Measurements from ENCODE around the gene RAB35.

The RAB35 gene

GRCh38 chr12:120081641-120082040 lies 34.9 kb downstream of the RAB35 start:
- DNase-seq = no peak

GRCh38 chr12:120079411-120080400 lies 36.8 kb downstream of the RAB35 start:
- DNase-seq = no peak

GRCh38 chr12:120078868-120079267 lies 37.7 kb downstream of the RAB35 start:
- DNase-seq = no peak

GRCh38 chr12:120077260-120077659 lies 39.3 kb downstream of the RAB35 start:
- DNase-seq = no peak

- no peak for DNase-seq
Observed at GRCh38 chr12:120076651-120077050, 39.9 kb downstream of the RAB35 start.

- no peak for DNase-seq
Observed at GRCh38 chr12:120075034-120075616, 41.4 kb downstream of the RAB35 start.

GRCh38 chr12:120072472-120073249 lies 43.9 kb downstream of the RAB35 start:
- no peak for DNase-seq

GRCh38 chr12:120071493-120072020 lies 45.0 kb downstream of the RAB35 start:
- no peak for DNase-seq

GRCh38 chr12:120069278-120069677 lies 47.3 kb downstream of the RAB35 start:
- DNase-seq = no peak

- no peak for DNase-seq
Observed at GRCh38 chr12:120067901-120068300, 48.7 kb downstream of the RAB35 start.

GRCh38 chr12:120067084-120067869 lies 49.3 kb downstream of the RAB35 start:
- DNase-seq = no peak

- DNase-seq = no peak
Observed at GRCh38 chr12:120066341-120066740, 50.2 kb downstream of the RAB35 start.

- no peak for DNase-seq
Observed at GRCh38 chr12:120065472-120065871, 51.1 kb downstream of the RAB35 start.

- DNase-seq = no peak
Observed at GRCh38 chr12:120064054-120064940, 52.3 kb downstream of the RAB35 start.

- DNase-seq = no peak
Observed at GRCh38 chr12:120062976-120063579, 53.5 kb downstream of the RAB35 start.

GRCh38 chr12:120061575-120062214 lies 54.9 kb downstream of the RAB35 start:
- no peak for DNase-seq

GRCh38 chr12:120060717-120061116 lies 55.8 kb downstream of the RAB35 start:
- DNase-seq = no peak

- no peak for DNase-seq
Observed at GRCh38 chr12:120060196-120060595, 56.4 kb downstream of the RAB35 start.

GRCh38 chr12:120056739-120057138 lies 59.8 kb downstream of the RAB35 start:
- no peak for DNase-seq
